Esophagus muscularis mucosa (tissue), 3 donors: ENCODE measurements around the gene IQCB1.

ENCODE experiments used
- CTCF ChIP-seq, 3 experiments: fragments of 200-600 bp in 2 of 3; fragments of 450-650 bp in 1 of 3; sonication (generic) in 2 of 3; IDR thresholded peaks; one replicate each; pipeline ENCODE4 v1.5.1; 2017 to 2019; ENCODE audit warnings: antibody characterized with exemption in 3 of 3, mild to moderate bottlenecking in 2 of 3, moderate library complexity in 1 of 3
- POLR2A ChIP-seq: fragments of 450-650 bp; IDR thresholded peaks from one replicate; pipeline ENCODE4 v1.6.1; 2017; ENCODE audit warnings: antibody characterized with exemption, moderate library complexity, mild to moderate bottlenecking, low read depth
- POLR2AphosphoS5 ChIP-seq, 2 donors: sonication (generic); formaldehyde crosslinking; IDR thresholded peaks; one replicate each; pipeline ENCODE4 v1.6.1; 2017; ENCODE audit warnings: antibody characterized with exemption in 2 of 2

GRCh38 chr3:121883507-121883906 is 48.6 kb upstream of the IQCB1 start:
- TF ChIP-seq CTCF (IDR thresholded peaks at IDR 0.05) (no peak), POLR2AphosphoS5 (IDR thresholded peaks at IDR 0.05) (no peak), POLR2A (no peak)
